HG03039 (cell line): ENCODE results near the gene DPRX.
"Not testable (repeated sequence)": the region's sequence is repeated elsewhere in the genome, so short reads cannot be mapped to it uniquely, and the experiment has no call there.

ENCODE experiments used
- ATAC-seq: cut with Tn5 transposase; IDR thresholded peaks from one replicate; pipeline ENCODE4 v1.9.1; 2021; ENCODE audit warnings: mild to moderate bottlenecking, moderate library complexity; ENCODE audit not compliant: unreplicated experiment

Gene DPRX

DNA sequence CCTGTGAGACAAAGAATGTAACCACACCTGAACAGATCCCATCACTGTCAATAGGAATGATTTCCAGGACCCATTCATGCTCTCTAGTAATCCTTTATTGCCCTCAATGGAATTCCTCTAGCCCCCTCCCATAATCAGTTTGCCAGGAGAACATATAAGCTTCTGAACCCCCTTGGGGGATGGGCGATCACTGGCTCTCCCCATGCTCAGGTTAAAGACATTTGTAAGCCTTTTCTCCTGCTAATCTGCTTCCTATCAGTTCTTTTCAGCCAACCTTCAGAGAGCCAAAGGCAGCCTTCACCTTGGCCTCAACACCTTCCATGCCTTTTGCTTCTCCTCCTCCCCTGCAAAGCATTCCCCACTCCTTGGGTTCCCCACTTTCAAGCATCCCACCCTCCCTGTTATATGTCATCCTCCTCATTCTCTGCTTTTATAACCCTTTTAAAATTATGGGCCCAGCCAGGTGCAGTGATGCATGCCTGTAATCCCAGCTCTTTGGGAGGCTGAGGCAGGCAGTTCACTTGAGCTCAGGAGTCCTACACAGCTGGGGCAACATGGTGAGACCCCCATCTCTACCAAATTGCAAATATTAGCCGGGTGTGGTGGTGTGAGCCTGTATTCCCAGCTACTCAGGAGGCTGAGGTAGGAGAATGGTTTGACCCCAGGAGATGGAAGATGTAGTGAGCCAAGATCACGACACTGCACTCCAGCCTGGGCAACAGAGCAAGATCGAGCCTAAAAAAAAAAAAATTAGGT, 12.4 kb downstream of the DPRX start:
- ATAC-seq: no peak

GRCh38 chr19:53646144-53646543, 14.3 kb downstream of the DPRX start:
- ATAC-seq: no peak

GRCh38 chr19:53647350-53647749, 15.6 kb downstream of the DPRX start:
- no peak for ATAC-seq

DNA sequence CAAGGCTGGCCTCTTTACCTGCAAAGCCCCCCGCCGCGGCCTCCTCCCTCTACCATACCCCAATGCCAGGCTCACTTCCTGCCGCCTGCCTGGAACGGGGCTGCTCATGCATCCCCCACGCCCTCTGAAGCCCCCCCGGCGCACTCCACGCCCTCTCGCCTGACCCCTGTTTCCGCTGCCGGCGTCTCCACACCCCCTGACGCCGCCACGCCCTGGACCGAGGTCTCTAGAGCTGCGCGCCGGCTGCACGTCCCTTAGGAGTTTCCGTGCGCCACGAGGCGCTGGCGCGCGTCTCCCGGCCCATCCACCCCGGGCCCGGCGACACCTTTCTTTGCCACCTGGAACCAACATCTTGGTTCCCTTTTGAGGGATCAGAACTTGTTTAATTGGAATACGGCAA, 16.0 kb downstream of the DPRX start:
- ATAC-seq: no peak

DNA sequence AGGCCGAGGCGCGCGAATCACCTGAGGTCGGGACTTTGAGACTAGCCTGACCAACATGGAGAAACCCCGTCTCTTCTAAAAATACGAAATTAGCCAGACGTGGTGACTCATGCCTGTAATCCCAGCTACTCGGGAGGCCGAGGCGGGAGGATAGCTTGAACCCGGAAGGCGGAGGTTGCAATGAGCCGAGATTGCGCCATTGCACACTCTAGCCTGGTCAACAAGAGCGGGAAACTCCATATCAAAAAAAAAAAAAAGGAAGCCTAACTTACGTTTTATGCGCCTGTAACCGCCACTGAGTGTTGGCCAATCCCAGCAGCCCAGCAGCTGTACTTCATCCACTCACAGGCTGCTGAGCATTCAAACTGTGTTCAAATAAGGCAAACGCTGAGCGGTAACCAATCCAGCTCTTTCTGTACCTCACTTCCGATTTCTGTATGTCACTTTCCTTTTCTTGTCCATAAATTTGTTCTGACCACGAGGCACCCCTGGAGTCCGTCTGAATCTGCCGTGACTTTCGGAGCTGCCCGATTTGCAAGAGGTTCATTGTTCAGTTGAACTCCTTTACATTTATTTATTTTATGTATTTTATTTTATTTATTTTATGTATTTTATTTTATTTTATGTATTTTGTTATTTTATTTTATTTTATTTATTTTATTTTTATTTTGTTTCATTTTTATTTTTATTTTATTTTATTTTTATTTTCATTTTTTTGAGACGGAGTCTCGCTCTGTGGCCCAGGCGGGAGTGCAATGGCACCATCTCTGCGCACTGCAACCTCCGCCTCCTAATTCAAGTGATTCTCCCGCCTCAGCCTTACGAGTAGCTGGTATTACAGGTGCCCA, 18.2 kb downstream of the DPRX start:
- ATAC-seq: no peak

DNA sequence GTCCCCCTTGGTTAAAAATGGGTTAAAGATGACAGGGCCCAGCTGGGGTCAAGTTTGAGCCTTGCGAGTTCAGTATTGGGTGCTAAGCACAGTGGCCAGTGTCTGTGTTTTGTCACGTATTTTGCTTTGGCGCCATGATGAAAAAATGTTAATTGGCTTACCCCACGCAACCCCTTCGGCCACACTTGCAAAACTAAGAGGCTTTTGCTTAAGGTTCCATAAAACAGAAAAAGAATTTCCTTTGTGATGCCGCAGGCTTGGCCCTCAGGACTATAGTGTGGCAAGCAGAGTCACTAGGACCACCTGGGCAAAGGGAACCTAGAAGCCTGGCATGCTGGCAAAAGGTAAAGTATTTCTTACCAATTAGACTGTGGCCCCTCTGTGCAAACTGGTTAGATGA, 20.7 kb downstream of the DPRX start:
- no peak for ATAC-seq

- no peak for ATAC-seq
Measured at GRCh38 chr19:53655042-53655665, 23.4 kb downstream of the DPRX start.

DNA sequence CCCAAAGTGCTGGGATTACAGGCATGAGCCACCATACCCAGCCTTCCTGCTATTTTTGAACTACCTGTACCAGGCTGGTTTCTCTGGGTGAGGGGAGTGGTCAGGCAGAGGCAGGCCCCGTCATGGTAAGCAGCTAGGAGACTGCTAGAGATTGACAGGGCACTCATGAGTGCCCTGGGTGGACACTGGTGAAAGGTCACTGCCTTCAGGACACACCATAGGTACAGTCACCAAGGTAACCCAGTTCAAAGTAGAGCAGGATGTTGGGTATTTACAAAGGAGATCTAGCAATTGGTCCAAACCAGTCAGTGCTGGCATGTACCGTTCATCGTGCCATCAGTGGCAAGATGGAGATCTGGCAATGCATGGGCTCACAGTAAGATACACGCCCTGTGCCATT, 25.5 kb downstream of the DPRX start:
- no peak for ATAC-seq

- no peak for ATAC-seq
Measured at GRCh38 chr19:53657778-53658177, 26.0 kb downstream of the DPRX start.

DNA sequence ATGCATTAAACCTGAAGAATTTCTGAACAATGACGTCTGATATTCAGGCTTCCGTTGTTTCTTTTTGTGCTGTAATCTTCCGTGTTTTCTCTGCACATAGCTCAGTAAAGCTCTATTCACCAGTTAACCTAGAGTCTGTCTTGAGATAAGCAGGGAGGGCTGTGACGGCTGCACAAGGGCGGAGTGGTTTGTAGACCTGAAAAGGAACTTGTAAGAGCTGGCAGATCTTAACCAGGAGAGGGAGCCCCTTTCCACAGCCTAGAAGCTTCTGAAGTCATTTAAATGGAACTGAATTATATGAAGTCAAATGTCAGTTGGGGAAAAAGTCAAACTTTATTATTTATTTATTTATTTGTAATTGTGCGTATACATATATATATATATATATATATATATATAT, 27.5 kb downstream of the DPRX start:
- no peak for ATAC-seq

- ATAC-seq: no peak
Measured at GRCh38 chr19:53660584-53660983, 28.8 kb downstream of the DPRX start.

DNA sequence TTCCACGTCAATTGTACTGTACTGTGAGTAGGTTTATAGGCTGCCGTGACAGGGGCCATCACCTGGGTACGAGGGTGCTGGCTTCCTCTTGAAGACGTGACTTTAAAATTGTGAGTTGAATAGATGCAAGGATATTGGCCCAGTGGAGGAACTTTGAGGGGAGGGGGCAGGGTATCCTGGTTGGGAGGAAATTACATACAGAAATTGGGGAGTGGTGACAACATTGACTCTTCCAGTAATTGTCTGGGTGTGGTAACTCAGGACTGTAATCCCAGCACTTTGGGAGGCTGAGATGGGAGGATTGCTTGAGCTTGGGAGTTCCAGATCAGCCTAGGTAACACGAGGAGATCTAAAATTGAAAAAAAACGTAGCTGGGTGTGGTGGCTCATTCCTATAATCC, 30.4 kb downstream of the DPRX start:
- no peak for ATAC-seq

DNA sequence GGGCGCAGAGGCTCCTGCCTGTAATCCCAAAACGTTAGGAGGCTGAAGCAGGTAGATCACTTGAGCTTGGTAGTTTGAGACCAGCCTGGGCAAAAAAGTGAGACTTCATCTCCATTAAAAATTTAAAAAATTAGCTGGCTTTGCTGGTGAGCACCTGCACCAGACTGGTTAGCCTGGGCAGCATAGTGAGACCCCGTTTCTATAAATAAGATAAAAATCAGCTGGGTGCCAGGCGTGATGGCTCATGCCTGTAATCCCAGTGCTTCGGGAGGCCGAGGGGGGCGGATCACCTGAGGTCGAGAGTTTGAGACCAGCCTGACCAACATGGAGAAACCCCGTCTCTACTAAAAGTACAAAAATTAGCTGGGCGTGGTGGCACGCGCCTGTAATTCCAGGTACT, 32.4 kb downstream of the DPRX start:
- ATAC-seq: no peak

- no peak for ATAC-seq
Measured at GRCh38 chr19:53664760-53665159, 33.0 kb downstream of the DPRX start.

- not testable (repeated sequence) for ATAC-seq
Measured at GRCh38 chr19:53666331-53666730, 34.5 kb downstream of the DPRX start.

DNA sequence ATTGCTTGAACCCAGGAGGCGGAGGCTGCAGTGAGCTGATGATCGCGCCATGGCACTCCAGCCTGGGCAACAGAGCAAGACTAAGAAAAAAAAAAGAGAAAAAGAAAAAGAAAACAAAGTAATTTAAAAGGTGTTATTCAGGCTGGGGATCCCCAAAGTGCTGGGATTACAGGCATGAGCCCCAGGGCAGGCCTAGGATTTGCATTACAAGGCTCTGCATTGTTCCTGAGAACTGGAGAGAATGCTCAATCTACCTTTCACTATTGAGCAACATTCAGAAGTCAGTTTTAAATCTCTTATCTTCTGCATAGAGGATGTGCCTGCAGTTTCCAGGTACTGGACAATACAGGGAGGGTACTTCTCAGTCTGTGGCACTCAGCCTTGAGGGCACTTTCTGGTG, 37.0 kb downstream of the DPRX start:
- ATAC-seq: not testable (repeated sequence)

DNA sequence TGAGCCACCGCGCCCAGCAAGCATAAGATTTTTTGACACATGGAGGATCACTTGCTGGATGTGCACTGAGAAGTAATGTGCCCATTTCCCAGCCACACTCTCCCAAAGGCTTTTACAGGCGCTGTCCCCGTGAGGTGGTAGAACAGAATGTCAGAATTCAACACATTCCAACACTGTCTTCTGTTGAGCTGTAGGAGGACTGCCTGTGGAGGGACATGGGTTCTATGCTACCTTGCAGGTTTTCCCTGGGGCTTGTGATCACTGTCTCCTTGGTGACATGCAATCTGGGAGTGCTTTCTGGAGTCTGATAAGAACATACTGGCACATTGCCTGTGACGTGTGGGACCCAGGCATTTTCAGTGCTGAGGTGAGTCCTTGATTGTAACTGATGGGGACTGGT, 38.5 kb downstream of the DPRX start:
- ATAC-seq: no peak

DNA sequence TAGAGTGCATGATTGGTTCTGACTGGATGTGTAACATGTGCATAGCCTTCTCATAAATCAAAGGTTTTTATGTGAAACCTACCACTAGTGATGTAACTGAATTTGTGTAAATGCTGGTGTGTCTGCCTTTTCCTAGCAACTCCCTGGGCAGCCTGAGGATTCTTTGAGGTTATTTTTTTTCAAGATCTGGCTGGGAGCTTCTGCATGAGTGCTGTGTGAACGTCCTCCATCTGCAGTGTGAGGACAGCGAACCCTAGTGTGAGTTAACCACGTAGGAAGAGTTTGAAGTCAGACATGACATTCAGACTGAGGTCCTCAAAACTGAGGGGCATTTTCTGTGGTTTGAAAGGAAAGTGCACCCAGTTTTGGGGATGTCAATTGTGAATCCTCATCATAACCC, 39.9 kb downstream of the DPRX start:
- no peak for ATAC-seq
